HG03025 (cell line): ENCODE results near the gene PLEKHO2.

Experiments
- ATAC-seq: cut with Tn5 transposase; IDR thresholded peaks from one replicate; pipeline ENCODE4 v1.9.1; 2021; ENCODE audit warnings: mild to moderate bottlenecking, moderate library complexity; ENCODE audit not compliant: unreplicated experiment, low FRiP score

PLEKHO2 gene

DNA sequence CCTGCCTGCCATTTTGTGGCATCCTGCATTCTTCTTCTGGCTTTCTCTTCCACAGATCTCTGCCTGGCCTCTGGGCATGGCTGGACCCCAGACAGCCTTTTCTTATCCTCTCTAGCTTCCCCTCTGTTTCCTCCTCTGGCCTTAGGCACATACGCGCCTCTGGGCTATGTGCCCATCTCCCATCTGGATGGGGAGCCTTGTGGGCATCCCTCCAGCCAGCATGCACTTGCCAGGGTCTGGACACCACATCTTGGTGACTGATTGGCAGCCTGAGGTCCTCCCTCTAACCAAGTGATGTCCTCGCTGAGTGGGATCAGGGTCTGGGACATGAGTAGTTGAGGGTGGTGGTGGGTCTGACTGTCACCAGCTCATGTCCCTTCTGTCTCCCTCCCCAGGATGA is 12.8 kb downstream of the PLEKHO2 start:
- ATAC-seq: no peak

- ATAC-seq: no peak
These were observed 13.7 kb downstream of the PLEKHO2 start for GRCh38 chr15:64855205-64855975.

- no peak for ATAC-seq
These were observed 14.9 kb downstream of the PLEKHO2 start for GRCh38 chr15:64856429-64857145.

DNA sequence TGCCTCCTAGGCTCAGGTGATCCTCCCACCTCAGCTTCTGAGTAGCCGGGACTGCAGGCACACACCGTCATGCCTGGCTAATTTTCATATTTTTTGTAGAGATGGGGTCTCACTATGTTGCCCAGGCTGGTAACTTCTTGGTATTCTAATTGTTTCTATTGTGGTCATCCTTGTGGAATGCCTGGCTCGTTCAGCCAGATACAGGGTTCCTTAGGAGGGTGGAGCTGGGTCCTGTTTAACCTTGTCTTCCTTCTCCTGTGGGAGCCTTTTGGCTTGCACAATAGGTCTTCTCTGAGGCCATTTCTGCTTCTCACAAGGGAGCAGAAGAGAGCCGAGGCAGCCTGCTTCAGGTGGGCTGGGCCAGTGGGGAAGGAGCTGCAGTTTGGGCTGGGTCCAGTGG is 15.7 kb downstream of the PLEKHO2 start:
- ATAC-seq: no peak

- no peak for ATAC-seq
These were observed 16.4 kb downstream of the PLEKHO2 start for GRCh38 chr15:64858021-64858575.

GRCh38 chr15:64859226-64859625 is 17.5 kb downstream of the PLEKHO2 start:
- no peak for ATAC-seq

GRCh38 chr15:64861331-64861730 is 19.6 kb downstream of the PLEKHO2 start:
- no peak for ATAC-seq

GRCh38 chr15:64861960-64862359 is 20.2 kb downstream of the PLEKHO2 start:
- no peak for ATAC-seq

- ATAC-seq: no peak
These were observed 20.7 kb downstream of the PLEKHO2 start for GRCh38 chr15:64862408-64862807.

DNA sequence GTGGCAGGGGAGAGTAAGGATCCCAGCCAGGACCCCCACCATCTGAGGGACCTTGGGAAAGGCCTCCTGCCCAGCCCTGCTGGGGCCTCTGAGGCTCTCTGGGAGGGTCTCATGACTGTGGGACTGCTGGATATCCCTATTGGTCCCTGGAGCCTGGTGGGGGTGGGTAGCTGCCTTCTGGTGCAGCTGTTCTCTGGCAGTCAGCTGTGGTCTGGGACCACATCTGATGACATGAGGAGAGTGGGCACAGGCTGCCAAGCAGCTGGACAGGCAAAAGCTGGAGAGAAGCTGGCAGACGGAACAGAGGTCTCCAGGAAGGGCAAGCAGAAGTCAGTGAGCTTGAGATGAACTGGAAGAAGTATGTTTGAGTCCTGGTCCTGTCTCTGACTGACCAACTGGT is 22.4 kb downstream of the PLEKHO2 start:
- ATAC-seq: no peak

GRCh38 chr15:64865126-64865997 is 23.6 kb downstream of the PLEKHO2 start:
- no peak for ATAC-seq

GRCh38 chr15:64865998-64866520 is 24.3 kb downstream of the PLEKHO2 start:
- ATAC-seq: no peak

GRCh38 chr15:64869501-64869900 is 27.8 kb downstream of the PLEKHO2 start:
- no peak for ATAC-seq

- no peak for ATAC-seq
These were observed 28.6 kb downstream of the PLEKHO2 start for GRCh38 chr15:64870353-64870752.

DNA sequence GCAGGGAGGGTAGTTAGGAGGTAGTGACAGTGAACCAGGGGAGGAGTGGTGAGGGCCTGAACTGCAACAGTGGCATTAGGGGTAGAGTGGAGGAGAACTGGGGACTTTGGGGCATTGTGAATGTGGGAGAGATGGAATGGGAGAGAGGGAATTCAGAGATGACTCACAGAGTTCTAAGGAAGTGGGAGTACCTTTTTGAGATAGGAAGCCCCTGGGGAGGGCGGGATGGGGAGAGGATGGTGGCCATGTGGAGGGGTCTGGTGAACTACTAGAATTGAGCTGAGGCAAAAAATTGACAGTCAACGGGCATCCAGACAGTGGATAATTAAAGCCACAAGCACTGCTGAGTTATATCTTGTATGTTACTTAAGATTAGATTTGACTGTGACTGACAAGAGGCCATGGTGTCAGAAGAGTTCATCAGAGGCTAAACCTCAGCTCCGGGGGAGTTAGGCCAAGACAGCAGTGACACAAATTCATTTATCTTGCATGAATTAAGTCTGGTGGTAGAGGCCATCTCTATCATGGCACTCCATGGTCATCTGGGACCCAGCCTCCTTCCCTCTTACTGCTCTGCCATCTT is 34.0 kb downstream of the PLEKHO2 start:
- ATAC-seq: no peak

GRCh38 chr15:64877435-64877834 is 35.7 kb downstream of the PLEKHO2 start:
- ATAC-seq: no peak

GRCh38 chr15:64878705-64879104 is 37.0 kb downstream of the PLEKHO2 start:
- ATAC-seq: no peak

- no peak for ATAC-seq
These were observed 41.4 kb downstream of the PLEKHO2 start for GRCh38 chr15:64883100-64883581.

DNA sequence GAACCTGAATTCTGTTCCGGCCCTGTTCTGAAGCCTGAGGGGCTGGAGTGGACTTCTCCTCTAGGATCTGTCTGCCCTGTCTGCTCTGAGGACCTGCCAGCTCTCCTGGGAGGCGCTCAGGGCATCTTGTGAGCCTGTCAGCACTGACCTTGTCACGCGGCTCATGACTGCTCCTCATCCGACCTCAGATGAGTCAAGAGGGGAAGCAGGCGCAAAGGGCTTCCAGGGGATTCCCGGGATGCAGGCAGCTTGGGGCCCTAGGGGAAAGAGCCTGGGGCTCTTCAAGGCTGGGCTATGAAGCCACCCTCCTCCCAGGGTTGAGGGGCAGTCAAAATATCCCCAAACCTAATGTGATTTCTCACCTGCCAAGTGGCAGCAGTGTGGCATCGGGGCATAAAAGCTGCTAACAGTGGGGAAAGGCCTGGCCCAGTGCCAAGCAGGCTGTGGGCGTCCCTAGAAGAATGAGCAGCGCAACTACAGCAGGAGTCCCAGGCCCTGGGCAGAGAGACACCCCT is 42.3 kb downstream of the PLEKHO2 start:
- ATAC-seq: no peak

GRCh38 chr15:64884679-64885078 is 43.0 kb downstream of the PLEKHO2 start:
- no peak for ATAC-seq
